HepG2 (cell line): ENCODE results near the gene LRIT1. TPM values are rescaled to one million over a fixed set of nuclear protein-coding genes. Genes with fewer than 3 reads are reported as not detected.

Source experiments
- ATAC-seq: fragments of 200-7000 bp; cut with Tn5 transposase; 3 replicates; pipeline ENCODE4 v1.9.1; 2020; ENCODE audit warnings: mild to moderate bottlenecking, moderate library complexity
- Bru-seq: library from RNA; stranded (reverse); fragments of 400-500 nt; gene quantifications from one replicate; lab custom pipeline; 2021; lab: Mats Ljungman, UMichigan
- BruChase-seq, 2 experiments: library from RNA; stranded (reverse); fragments of 400-500 nt; gene quantifications; one replicate each; lab custom pipeline; 2021; lab: Mats Ljungman, UMichigan
- BruUV-seq: library from RNA; stranded (reverse); fragments of 400-500 nt; replicated peaks from 2 replicates; lab custom pipeline; 2021; lab: Mats Ljungman, UMichigan
- CTCF ChIA-PET: fragments of 300-600 bp; formaldehyde crosslinking; extraction: SDS; loops from one replicate; lab custom pipeline; 2021; ENCODE audit warnings: low total read pairs, inconsistent platforms, low intra/inter-chr PET ratio; lab: Yijun Ruan, JAX
- POLR2A ChIA-PET: fragments of 350-600 bp; sonication (Branson Sonifier 250); formaldehyde crosslinking; loops from one replicate; lab custom pipeline; 2020; ENCODE audit warnings: antibody characterized with exemption, inconsistent platforms; lab: Yijun Ruan, JAX
- DNase-seq: peaks from one replicate; pipeline ENCODE4 v3.0.0-alpha.2; 2015; ENCODE audit warnings: low spot score
- FAIRE-seq: peaks from 3 replicates; lab custom pipeline; 2011; peaks lifted over from hg19 to GRCh38; lab: Jason Lieb, UNC
- H2AFZ ChIP-seq: one replicate; pipeline ENCODE4 v1.6.1; 2011; ENCODE audit warnings: low read length, inconsistent platforms
- H3K27ac ChIP-seq: fragments of 300-600 bp; 3 replicates; pipeline ENCODE4 v1.8.0; 2011; ENCODE audit warnings: mixed run types, mild to moderate bottlenecking, mixed read lengths, low read length, inconsistent platforms; ENCODE audit not compliant: insufficient read depth; ENCODE audit errors: extremely low read length
- H3K27me3 ChIP-seq, 2 experiments: fragments of 200-600 bp in 1 of 2; 2 replicates in 1 of 2; 3 replicates in 1 of 2; pipeline versions ENCODE4 v1.6.0 to v1.8.0; 2011; ENCODE audit warnings: low read length in 2 of 2, mild to moderate bottlenecking in 2 of 2, moderate library complexity in 2 of 2, inconsistent platforms in 1 of 2; ENCODE audit not compliant: insufficient read depth in 2 of 2, control insufficient read depth in 1 of 2
- H3K36me3 ChIP-seq, 2 experiments: fragments of 200-600 bp in 1 of 2; replicated peaks in 1 of 2; 2 replicates in 1 of 2; 3 replicates in 1 of 2; pipeline versions ENCODE4 v1.5.1 to v1.8.0; 2011; ENCODE audit warnings: low read length in 2 of 2, inconsistent platforms in 1 of 2; ENCODE audit not compliant: insufficient read depth in 2 of 2, control insufficient read depth in 1 of 2
- H3K4me1 ChIP-seq: 2 replicates; pipeline ENCODE4 v1.5.1; 2012; ENCODE audit warnings: low read length, inconsistent platforms; ENCODE audit not compliant: insufficient read depth
- H3K4me2 ChIP-seq: 2 replicates; pipeline ENCODE4 v1.6.0; 2011; ENCODE audit warnings: low read depth, low read length, inconsistent platforms
- H3K4me3 ChIP-seq, 3 experiments: fragments of 200-600 bp in 1 of 3; sonication (generic), shearing (Covaris generic) in 1 of 3; replicated peaks in 1 of 3; 2 replicates each; pipeline ENCODE4 v1.5.1; 2011 to 2016; ENCODE audit warnings: low read length in 3 of 3, inconsistent platforms in 2 of 3, low read depth in 2 of 3, mild to moderate bottlenecking in 2 of 3, control low read depth in 1 of 3, mixed read lengths in 1 of 3; ENCODE audit not compliant: insufficient read depth in 1 of 3
- H3K79me2 ChIP-seq: one replicate; pipeline ENCODE4 v1.6.1; 2011; ENCODE audit warnings: low read length, inconsistent platforms; ENCODE audit not compliant: insufficient read depth
- H3K9ac ChIP-seq: 2 replicates; pipeline ENCODE4 v1.6.0; 2011; ENCODE audit warnings: mild to moderate bottlenecking, low read depth, low read length, inconsistent platforms; ENCODE audit not compliant: insufficient read depth
- H3K9me3 ChIP-seq: 2 replicates; pipeline ENCODE4 v1.5.1; 2012; ENCODE audit warnings: mild to moderate bottlenecking, low read length
- H4K20me1 ChIP-seq: 2 replicates; pipeline ENCODE4 v1.6.0; 2011; ENCODE audit warnings: inconsistent platforms, mild to moderate bottlenecking, low read length, moderate library complexity; ENCODE audit not compliant: insufficient read depth
- AKAP8 ChIP-seq: sonication (generic); formaldehyde crosslinking; IDR thresholded peaks from 2 replicates; pipeline ENCODE4 v1.5.1; 2020; ENCODE audit warnings: mild to moderate bottlenecking, missing genetic modification reagents
- RFX5 ChIP-seq: IDR thresholded peaks from 2 replicates; pipeline ENCODE4 v1.6.1; 2011; ENCODE audit warnings: low read depth, low read length, improper control_type of control experiment
- SIX1 ChIP-seq: sonication (generic); formaldehyde crosslinking; IDR thresholded peaks from 2 replicates; pipeline ENCODE4 v1.4.0; 2020; ENCODE audit warnings: missing genetic modification reagents, borderline replicate concordance
- SRSF4 ChIP-seq: fragments of 200-400 bp; formaldehyde crosslinking; IDR thresholded peaks from one replicate; pipeline ENCODE4 v1.6.1; 2018; ENCODE audit warnings: mild to moderate bottlenecking, low read depth, low read length, moderate library complexity; ENCODE audit not compliant: poor library complexity, severe bottlenecking
- TFDP1 ChIP-seq: IDR thresholded peaks from 2 replicates; pipeline ENCODE4 v1.6.1; 2016; ENCODE audit warnings: missing compliant biosample characterization, missing genetic modification reagents, borderline replicate concordance
- ZBTB39 ChIP-seq: sonication (generic); formaldehyde crosslinking; IDR thresholded peaks from 2 replicates; pipeline ENCODE4 v1.5.0; 2020; ENCODE audit warnings: missing genetic modification reagents
- ZNF292 ChIP-seq: sonication (generic); formaldehyde crosslinking; IDR thresholded peaks from 2 replicates; pipeline ENCODE4 v1.8.1; 2022; ENCODE audit warnings: mild to moderate bottlenecking, low read depth, missing genetic modification reagents, borderline replicate concordance
- ZNF33A ChIP-seq: sonication (generic); formaldehyde crosslinking; IDR thresholded peaks from 2 replicates; pipeline ENCODE4 v1.5.1; 2020; ENCODE audit warnings: missing genetic modification reagents, mild to moderate bottlenecking, moderate library complexity, borderline replicate concordance
- ZNF574 ChIP-seq: sonication (generic); formaldehyde crosslinking; IDR thresholded peaks from 2 replicates; pipeline ENCODE4 v1.4.0; 2020; ENCODE audit warnings: missing genetic modification reagents
- ZNF691 ChIP-seq: sonication (generic); formaldehyde crosslinking; IDR thresholded peaks from 2 replicates; pipeline ENCODE4 v1.4.0; 2020; ENCODE audit warnings: missing genetic modification reagents, low read depth, mild to moderate bottlenecking, borderline replicate concordance
- ZNF761 ChIP-seq: sonication (generic); formaldehyde crosslinking; conservative IDR thresholded peaks from 2 replicates; pipeline ENCODE4 v1.4.0; 2020; ENCODE audit warnings: mild to moderate bottlenecking, missing genetic modification reagents
- WGBS: methylation state at CpG from one replicate; pipeline ENCODE4 v1.1.6; 2017; ENCODE audit warnings: low lambda C conversion rate; 5-methylcytosine and 5-hydroxymethylcytosine counted together
- in situ Hi-C: cut with HindIII; loops from 2 replicates; pipeline ENCODE4 v1.10.0; 2017; ENCODE audit warnings: low pct_unique_long_range_greater_than_20kb; ENCODE audit not compliant: extremely low pct_ligation_motif_present
- intact Hi-C: fragments of 100-400 bp; cut with micrococcal nuclease; formaldehyde crosslinking; loops from one replicate; pipeline ENCODE4 v1.10.0; 2022; ENCODE audit not compliant: unreplicated experiment
- long read RNA-seq, 2 experiments: library from RNA in 1 of 2; library from polyadenylated mRNA in 1 of 2; stranded (forward) in 1 of 2; unstranded in 1 of 2; transcript quantifications; one replicate each; pipeline ENCODE4 v2.0.0, GENCODE V29; 2019 to 2022
- polyA minus RNA-seq, 3 experiments: library from RNA; depleted of rRNA, polyadenylated mRNA; stranded (reverse); fragments of >200 nt; gene quantifications; 2 replicates each; pipeline ENCODE4 v1.2.3, GENCODE V29; 2011; ENCODE audit warnings: low replicate concordance in 1 of 3
- polyA plus RNA-seq, 8 experiments: library from polyadenylated mRNA; depleted of rRNA in 3 of 8; stranded (reverse) in 7 of 8; unstranded in 1 of 8; fragments of >200 nt; fragmentation: Illumina TruSeq in 4 of 8; extraction: Trizol in 4 of 8; gene quantifications; 2 replicates each; pipeline versions ENCODE4 v1.2.1 to v1.2.3, GENCODE V29; 2011 to 2016; ENCODE audit warnings: low read depth in 4 of 8, missing spikeins in 1 of 8, mixed read lengths in 1 of 8; ENCODE audit not compliant: insufficient read depth in 1 of 8
- total RNA-seq, 5 experiments: library from RNA; depleted of rRNA; stranded (reverse); fragments of >200 nt; fragmentation: Illumina TruSeq; extraction: Trizol; gene quantifications; 2 replicates each; pipeline ENCODE4 v1.2.3, GENCODE V29; 2016; ENCODE audit warnings: low read depth in 1 of 5

The LRIT1 gene
- not detected in 2 replicates for total RNA-seq (2016; rRNA removed; fragmentation: Illumina TruSeq; extraction: Trizol)
- not detected in 2 replicates for total RNA-seq (2016; cell fraction: cytosol; rRNA removed; fragmentation: Illumina TruSeq; extraction: Trizol; ENCODE audit: low read depth)
- not detected in 2 replicates for total RNA-seq (2016; cell fraction: insoluble cytoplasmic fraction; rRNA removed; fragmentation: Illumina TruSeq; extraction: Trizol)
- total RNA-seq (2016; cell fraction: membrane; rRNA removed; fragmentation: Illumina TruSeq; extraction: Trizol), result not detected in 2 replicates
- not detected in 2 replicates for total RNA-seq (2016; cell fraction: nucleus; rRNA removed; fragmentation: Illumina TruSeq; extraction: Trizol)
- not detected in 2 replicates for polyA plus RNA-seq (2011; rRNA removed)
- not detected in 2 replicates for polyA plus RNA-seq (2011; cell fraction: cytosol; rRNA removed)
- polyA plus RNA-seq (2011; cell fraction: nucleus; rRNA removed), result not detected in 2 replicates
- polyA plus RNA-seq (2012), result not detected in 2 replicates
- not detected in 2 replicates for polyA plus RNA-seq (2016; cell fraction: cytosol; fragmentation: Illumina TruSeq; extraction: Trizol; ENCODE audit: low read depth)
- polyA plus RNA-seq (2016; cell fraction: insoluble cytoplasmic fraction; fragmentation: Illumina TruSeq; extraction: Trizol; ENCODE audit: low read depth), result not detected in 2 replicates
- polyA plus RNA-seq (2016; cell fraction: membrane; fragmentation: Illumina TruSeq; extraction: Trizol; ENCODE audit: low read depth), result not detected in 2 replicates
- not detected in 2 replicates for polyA plus RNA-seq (2016; cell fraction: nucleus; fragmentation: Illumina TruSeq; extraction: Trizol; ENCODE audit: insufficient read depth, low read depth)
- not detected in 2 replicates for polyA minus RNA-seq (2011; rRNA and poly(A)+ RNA removed; ENCODE audit: low replicate concordance)
- not detected in 2 replicates for polyA minus RNA-seq (2011; cell fraction: cytosol; rRNA and poly(A)+ RNA removed)
- not detected in 2 replicates for polyA minus RNA-seq (2011; cell fraction: nucleus; rRNA and poly(A)+ RNA removed)
- not detected for Bru-seq, nascent RNA
- not detected for BruChase-seq, experiment 1, labeled RNA remaining after a 6-hour chase
- BruChase-seq, experiment 2, labeled RNA remaining after a 2-hour chase, result not detected
- long read RNA-seq, experiment 1, result 0 reads
- long read RNA-seq, experiment 2, result 0 reads

- H4K20me1 ChIP-seq, result no peaks in the 10 kb centered on the region
- no peaks in the 10 kb centered on the region for H3K36me3 ChIP-seq
- in situ Hi-C loops, result no loop called here
- H3K27me3 ChIP-seq, result peaks cover 3 to 17% of the 10 kb centered on the region in 2 experiments; a peak in 3 of 5 replicates
- POLR2A ChIA-PET, result no interaction called here
- BruUV-seq, result no TSS peak
- H2AFZ ChIP-seq, result no peak within 1 kb of the TSS
- H3K9me3 ChIP-seq, result no peaks in the 10 kb centered on the region
- H3K79me2 ChIP-seq, result no peaks in the 10 kb centered on the region
- ATAC-seq (no peak), FAIRE-seq (no peak), DNase-seq (no peak)
- 20% methylated on average over 2 of the region's 13 CpGs for WGBS
- no peak within 1 kb of the TSS for H3K4me3 ChIP-seq
- peaks cover 33% of the 10 kb centered on the region for H3K4me1 ChIP-seq
- no peak within 1 kb of the TSS for H3K4me2 ChIP-seq
- no peak within 1 kb of the TSS for H3K27ac ChIP-seq
- H3K9ac ChIP-seq, result no peak within 1 kb of the TSS
- intact Hi-C loops, result no loop called here
- CTCF ChIA-PET, result no interaction called here
- TF ChIP-seq ZNF574 (CRISPR knock-in tag) (no peak), ZNF292 (no peak), ZNF691 (CRISPR knock-in tag) (no peak), RFX5 (no peak), ZNF33A (CRISPR knock-in tag) (no peak), SRSF4 (no peak), AKAP8 (CRISPR knock-in tag) (no peak), TFDP1 (CRISPR knock-in tag) (no peak), SIX1 (CRISPR knock-in tag) (no peak), ZBTB39 (CRISPR knock-in tag) (no peak), ZNF761 (CRISPR knock-in tag) (no peak)
These were observed at the start of gene LRIT1 for GRCh38 chr10:84241185-84241790. Gene LRIT1 (minus strand): TSS chr10:84241546. CDS start chr10:84241439, 107 bp downstream.
